DOHH2 (cell line): ENCODE measurements around the gene P2RY11.

Experiments
- CTCF ChIP-seq: fragments of 200-600 bp; sonication (generic); IDR thresholded peaks from one replicate; pipeline ENCODE4 v1.5.1; 2014; ENCODE audit warnings: antibody characterized with exemption, mild to moderate bottlenecking, low read depth, low read length; ENCODE audit not compliant: poor library complexity, severe bottlenecking
- EZH2phosphoT487 ChIP-seq: fragments of 200-600 bp; sonication (generic); IDR thresholded peaks from 2 replicates; pipeline ENCODE4 v1.6.1; 2017; ENCODE audit warnings: borderline replicate concordance, mild to moderate bottlenecking, antibody characterized with exemption, low read length, moderate library complexity, mixed read lengths

DNA sequence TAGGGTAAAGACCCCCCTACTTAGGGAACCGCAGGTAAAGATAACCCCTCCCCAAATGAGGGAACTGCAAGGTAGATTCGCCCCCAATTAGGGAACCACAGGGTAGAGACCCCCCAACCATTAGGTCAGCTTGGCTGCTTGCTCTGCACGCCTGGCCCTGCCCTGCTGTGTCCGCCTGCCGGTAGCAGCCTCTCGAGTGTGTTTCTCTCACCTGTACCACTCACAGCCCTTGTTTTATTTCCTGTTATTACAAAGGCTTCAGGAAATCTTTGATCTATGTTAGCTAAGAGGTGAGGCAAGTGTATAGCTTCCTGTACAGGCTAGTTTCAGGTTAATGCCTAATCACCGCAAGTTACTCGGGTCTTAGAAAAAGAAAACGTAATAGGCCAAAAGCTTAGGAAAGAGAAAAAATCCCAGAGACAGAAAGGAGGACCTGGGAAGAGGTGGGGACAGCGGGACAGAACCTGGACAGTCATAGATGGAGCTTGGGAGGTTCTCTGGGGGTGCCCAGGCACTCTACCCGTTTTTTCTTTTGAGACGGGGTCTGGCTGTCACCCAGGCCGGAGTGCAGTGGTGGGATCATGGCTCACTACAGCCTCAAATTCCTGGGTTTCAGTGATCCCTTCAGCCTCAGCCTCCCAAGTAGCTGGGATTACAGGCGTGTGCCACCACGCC lies 31.3 kb downstream of the P2RY11 start:
- TF ChIP-seq CTCF (no peak), EZH2phosphoT487 (no peak)
